Activated naive CD4-positive, alpha-beta T cell treated with anti-CD3 and anti-CD28 coated beads, Interleukin-2, amount 10 ng/mL, durations not matched to agents 7 days and 5 days (primary cell): ENCODE data around the gene TTC21A.
"Not testable (repeated sequence)": the region's sequence is repeated elsewhere in the genome, so short reads cannot be mapped to it uniquely, and the experiment has no call there.

Experiments used
- CTCF ChIA-PET: fragments of 350-600 bp; sonication (Branson Sonifier 250); formaldehyde crosslinking; loops from one replicate; lab custom pipeline; 2021; ENCODE audit warnings: antibody characterized with exemption; lab: Charles Lee
- DNase-seq: peaks from one replicate; pipeline ENCODE4 v3.0.0-alpha.2; 2020
- H3K27ac Mint-ChIP-seq: one replicate; pipeline ENCODE4 v1.8.0; 2021; ENCODE audit warnings: mild to moderate bottlenecking, moderate library complexity, mixed read lengths
- H3K27me3 Mint-ChIP-seq: one replicate; pipeline ENCODE4 v1.8.0; 2021; ENCODE audit warnings: mild to moderate bottlenecking, mixed read lengths
- H3K36me3 Mint-ChIP-seq: one replicate; pipeline ENCODE4 v1.8.0; 2021; ENCODE audit warnings: mixed read lengths
- H3K4me1 Mint-ChIP-seq: one replicate; pipeline ENCODE4 v1.8.0; 2021; ENCODE audit warnings: mixed read lengths
- H3K4me3 Mint-ChIP-seq: one replicate; pipeline ENCODE4 v1.8.0; 2021; ENCODE audit warnings: mild to moderate bottlenecking, moderate library complexity, mixed read lengths
- H3K9me3 Mint-ChIP-seq: one replicate; pipeline ENCODE4 v1.8.0; 2021; ENCODE audit warnings: mixed read lengths

Gene TTC21A

DNA sequence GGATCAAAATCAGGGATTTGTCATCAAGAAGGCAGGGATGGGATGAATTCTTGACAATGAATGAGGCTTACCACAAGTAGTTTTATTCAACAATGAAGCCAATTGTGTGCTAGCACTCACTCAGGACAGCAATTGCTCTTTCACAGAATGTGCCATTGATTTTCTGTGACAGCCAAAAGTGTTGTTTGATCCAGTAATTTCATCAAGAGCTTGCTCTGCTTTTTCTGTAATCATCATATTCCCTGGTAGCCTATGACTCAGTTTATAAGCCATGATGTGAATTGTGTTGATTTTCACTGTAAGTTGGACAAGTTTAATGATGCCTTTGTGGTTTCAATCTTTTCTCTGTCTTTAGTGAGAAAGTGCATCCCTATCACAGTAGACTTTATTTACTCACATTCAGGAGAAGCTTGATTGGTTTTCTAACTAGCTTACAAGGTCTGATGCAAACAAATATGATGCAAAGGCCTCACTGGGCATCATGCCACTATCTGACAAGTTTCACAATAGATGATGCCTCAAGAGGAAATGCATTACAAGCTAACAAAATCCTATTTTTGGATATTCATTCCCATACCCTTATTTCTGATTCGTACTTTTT, 59.6 kb downstream of the TTC21A start:
- no peak overlapping the region for H3K27ac Mint-ChIP-seq
- DNase-seq: no peak
- H3K9me3 Mint-ChIP-seq: no peaks in the 10 kb centered on the region
- CTCF ChIA-PET: interaction anchor here (0.7 to 1.8 kb wide), 4 partner anchors 10 to 121 kb away, joined by 3 to 6 read pairs (median 3); no protein-coding TSS in a partner anchor
- H3K36me3 Mint-ChIP-seq: no peaks in the 10 kb centered on the region
- H3K4me1 Mint-ChIP-seq: peaks cover 10% of the 10 kb centered on the region
- peaks cover 14% of the 10 kb centered on the region for H3K27me3 Mint-ChIP-seq
- H3K4me3 Mint-ChIP-seq: no peak overlapping the region

DNA sequence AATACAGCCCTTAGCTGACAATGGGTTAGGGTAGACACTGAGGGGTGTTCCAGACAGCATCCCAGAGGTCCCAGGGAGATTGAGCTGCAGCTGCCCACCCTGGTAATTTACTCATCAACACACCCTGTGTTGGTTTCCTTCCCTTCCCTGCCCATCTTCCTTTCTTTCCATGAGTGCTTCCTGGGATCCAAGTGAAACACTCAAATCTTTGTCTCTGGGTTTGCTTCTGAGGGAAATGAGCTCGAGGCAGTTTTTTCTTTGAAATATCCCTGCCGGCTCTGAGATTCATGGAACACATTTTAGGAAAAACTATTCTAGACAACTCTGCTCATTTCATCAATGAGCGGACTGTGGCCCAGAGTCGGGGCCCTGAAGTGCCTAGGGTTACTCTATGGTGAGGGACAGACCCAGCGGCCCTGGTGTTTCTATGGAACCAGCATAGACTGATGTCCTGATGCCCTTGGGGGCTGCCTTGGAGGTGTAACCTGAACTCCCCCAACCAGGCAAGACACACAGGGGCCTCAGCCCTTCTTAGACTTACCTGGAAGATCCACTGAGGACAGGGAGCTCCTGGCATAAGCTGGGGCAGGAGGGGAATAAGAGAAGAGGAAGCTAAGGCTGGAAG, 60.8 kb downstream of the TTC21A start:
- Mint-ChIP-seq H3K27ac (peak overlapping the region; percentile 37), H3K36me3 (no peaks in the 10 kb centered on the region), H3K4me1 (peaks cover 10% of the 10 kb centered on the region), H3K27me3 (peaks cover 26% of the 10 kb centered on the region), H3K4me3 (no peak overlapping the region), H3K9me3 (no peaks in the 10 kb centered on the region)
- no peak for DNase-seq
- CTCF ChIA-PET: interaction anchor here (1.4 to 1.8 kb wide), 2 partner anchors 9 to 120 kb away, joined by 3 to 6 read pairs; no protein-coding TSS in a partner anchor

DNA sequence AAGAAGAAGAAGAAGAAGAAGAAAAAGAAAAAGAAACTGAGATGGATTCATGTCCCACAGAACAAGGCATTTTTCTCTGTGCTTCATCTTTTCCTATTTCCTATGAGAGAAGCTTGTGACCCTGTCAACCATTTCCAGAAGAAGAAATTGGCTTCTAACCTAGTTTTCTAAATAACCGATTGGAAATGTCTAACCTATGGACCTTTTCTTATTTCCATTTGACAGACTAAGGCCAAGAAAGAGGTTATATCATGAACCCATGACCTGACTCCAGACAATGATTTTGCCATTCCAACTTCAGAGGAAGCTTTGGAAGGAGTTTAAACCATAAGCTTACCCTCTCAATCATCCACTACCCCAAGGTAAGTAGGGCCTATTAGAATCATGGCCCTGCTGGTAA, 62.2 kb downstream of the TTC21A start:
- Mint-ChIP-seq H3K27me3 (peaks cover 34% of the 10 kb centered on the region), H3K4me1 (peaks cover 10% of the 10 kb centered on the region), H3K36me3 (peaks cover under 1% of the 10 kb centered on the region), H3K4me3 (no peak overlapping the region), H3K9me3 (peaks cover under 1% of the 10 kb centered on the region), H3K27ac (no peak overlapping the region)
- DNase-seq: no peak
- CTCF ChIA-PET: no interaction called here

DNA sequence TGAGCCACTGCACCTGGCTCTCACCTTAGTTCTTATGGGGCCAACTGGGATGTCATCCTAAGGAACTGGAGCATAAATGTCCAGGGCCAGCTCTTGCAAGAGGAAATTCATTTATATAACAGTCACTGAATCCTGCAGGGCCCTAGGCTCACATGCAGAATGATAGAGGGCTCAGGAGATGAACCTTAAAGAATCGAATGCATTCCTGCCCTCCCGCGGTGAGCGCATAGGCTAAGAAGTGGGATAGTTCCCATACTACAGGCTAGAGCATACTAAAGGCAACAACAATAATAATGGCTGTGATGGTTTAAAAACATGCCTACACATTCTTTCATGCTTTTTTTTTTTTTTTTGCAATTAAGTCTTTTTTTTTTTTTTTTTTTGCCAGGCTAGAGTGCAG, 63.0 kb downstream of the TTC21A start:
- no peak for DNase-seq
- CTCF ChIA-PET: no interaction called here
- H3K4me1 Mint-ChIP-seq: peaks cover 9% of the 10 kb centered on the region
- H3K4me3 Mint-ChIP-seq: no peak overlapping the region
- peaks cover 38% of the 10 kb centered on the region for H3K27me3 Mint-ChIP-seq
- H3K36me3 Mint-ChIP-seq: peaks cover 2% of the 10 kb centered on the region
- no peak overlapping the region for H3K27ac Mint-ChIP-seq
- H3K9me3 Mint-ChIP-seq: peaks cover 2% of the 10 kb centered on the region

DNA sequence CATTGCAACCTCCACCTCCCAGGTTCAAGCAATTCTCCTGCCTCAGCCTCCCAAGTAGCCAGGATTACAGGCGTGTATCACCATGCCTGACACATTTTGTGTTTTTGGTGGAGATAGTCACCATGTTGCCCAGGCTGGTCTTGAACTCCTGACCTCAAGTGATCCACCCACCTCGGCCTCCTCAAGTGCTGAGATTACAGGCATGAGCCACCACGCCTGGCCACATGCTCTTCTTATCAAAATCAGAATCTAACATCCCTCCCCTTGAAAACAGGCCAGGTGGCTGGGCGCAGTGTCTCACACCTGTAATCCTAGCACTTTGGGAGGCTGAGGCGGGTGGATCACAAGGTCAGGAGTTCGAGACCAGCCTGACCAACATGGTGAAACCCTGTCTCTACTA, 63.4 kb downstream of the TTC21A start:
- CTCF ChIA-PET, H3K4me3 Mint-ChIP-seq, H3K4me1 Mint-ChIP-seq, H3K36me3 Mint-ChIP-seq, H3K9me3 Mint-ChIP-seq, DNase-seq, H3K27ac Mint-ChIP-seq: not testable (repeated sequence)
- peaks cover 38% of the 10 kb centered on the region for H3K27me3 Mint-ChIP-seq

DNA sequence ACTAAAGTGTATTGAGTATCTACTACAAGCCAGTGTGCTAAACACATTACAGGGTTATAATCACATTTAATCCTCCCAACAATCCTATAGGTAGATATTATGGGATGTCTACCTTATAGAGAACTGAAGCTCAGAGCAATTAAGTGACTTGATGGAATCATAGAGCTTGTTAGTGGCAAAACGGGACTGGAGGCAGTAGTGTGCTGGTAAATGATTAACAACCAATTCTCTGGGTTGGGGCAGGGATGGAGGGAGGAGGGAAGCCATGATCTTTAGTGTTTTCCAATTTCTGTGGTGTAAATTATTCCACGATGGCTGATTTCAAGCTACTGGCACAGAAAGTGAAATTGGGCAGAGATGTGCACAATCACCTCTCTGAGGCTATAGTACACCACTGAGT, 64.4 kb downstream of the TTC21A start:
- no peak for DNase-seq
- CTCF ChIA-PET: interaction anchor here (0.9 to 1.4 kb wide), 3 partner anchors 12 to 121 kb away, joined by 4 read pairs; no protein-coding TSS in a partner anchor
- Mint-ChIP-seq H3K4me3 (no peak overlapping the region), H3K36me3 (peaks cover 2% of the 10 kb centered on the region), H3K4me1 (peaks cover 14% of the 10 kb centered on the region), H3K27me3 (peaks cover 38% of the 10 kb centered on the region), H3K27ac (no peak overlapping the region), H3K9me3 (peaks cover 2% of the 10 kb centered on the region)

DNA sequence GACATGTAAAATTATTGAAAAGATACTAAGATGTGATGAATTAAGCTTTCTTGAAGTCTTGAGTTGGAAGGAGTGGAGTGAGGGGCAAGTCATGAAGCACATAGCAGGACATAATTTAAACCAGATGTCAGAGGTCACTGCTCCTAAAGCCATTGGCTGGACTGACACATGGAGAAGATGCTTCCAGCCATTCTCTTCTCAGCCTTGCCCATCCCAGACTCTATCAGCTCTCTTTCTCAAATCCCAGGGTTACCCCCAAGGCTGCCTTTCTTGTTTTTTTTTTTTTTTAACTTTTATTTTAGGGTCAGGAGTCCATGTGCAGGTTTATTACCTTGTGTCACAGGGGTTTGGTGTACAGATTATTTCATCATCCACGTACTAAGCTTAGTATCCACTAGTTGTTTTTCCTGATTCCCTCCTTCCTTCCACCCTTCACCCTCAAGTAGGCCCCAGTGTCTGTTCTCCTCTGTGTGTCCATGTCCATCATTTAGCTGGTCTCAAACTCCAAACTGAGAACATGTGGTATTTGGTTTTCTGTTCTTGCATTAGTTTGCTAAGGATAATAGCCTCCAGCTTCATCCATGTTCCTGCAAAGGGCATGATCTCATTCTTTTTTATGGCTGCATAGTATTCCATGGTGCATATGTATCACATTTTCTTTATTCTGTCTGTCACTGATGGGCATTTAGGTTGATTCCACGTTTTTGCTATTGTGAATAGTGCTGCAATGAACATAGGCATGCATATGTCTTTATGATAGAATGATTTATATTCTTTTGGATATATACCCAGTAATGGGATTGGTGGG, 66.0 kb downstream of the TTC21A start:
- Mint-ChIP-seq H3K4me1 (peaks cover 27% of the 10 kb centered on the region), H3K27ac (no peak overlapping the region), H3K9me3 (peaks cover 2% of the 10 kb centered on the region), H3K4me3 (no peak overlapping the region), H3K36me3 (peaks cover 3% of the 10 kb centered on the region), H3K27me3 (peaks cover 31% of the 10 kb centered on the region)
- no peak for DNase-seq
- CTCF ChIA-PET: interaction anchor here (1.0 to 1.4 kb wide), 2 partner anchors 14 to 72 kb away, joined by 3 to 4 read pairs; no protein-coding TSS in a partner anchor

DNA sequence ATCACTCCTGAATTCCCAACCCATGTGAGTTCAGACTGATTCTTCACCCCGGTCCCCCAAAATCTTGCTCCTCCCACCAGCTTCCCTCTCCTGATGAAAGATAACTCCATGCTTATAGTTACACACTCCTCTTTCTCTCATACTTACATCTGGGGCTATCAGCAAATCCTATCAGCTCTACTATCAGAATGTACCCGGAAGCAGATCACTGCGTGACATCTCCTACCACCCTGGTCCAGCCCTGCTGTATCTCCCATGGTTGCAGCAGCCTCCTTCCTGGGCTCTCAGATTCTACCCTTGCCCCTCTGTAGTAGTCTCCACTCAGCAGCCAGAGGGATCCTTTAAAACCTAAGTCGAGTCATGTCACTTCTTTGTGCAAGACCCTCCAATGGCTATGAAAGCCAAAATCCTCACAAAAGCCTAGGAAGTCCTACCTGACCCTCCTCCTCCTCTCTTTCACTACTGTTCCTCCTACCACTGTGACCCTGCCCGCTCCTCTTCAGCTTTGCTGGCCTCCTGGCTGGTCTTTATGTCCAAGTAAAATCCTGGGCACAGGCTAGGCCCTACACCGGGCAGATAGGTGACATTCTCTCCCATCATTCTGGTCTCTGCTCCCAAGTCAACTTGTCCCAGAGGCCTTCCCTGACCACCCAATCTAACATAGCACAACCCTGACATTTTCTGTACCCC, 68.7 kb downstream of the TTC21A start:
- Mint-ChIP-seq H3K4me3 (no peak overlapping the region), H3K4me1 (peaks cover 51% of the 10 kb centered on the region), H3K27ac (no peak overlapping the region), H3K36me3 (peaks cover 4% of the 10 kb centered on the region), H3K27me3 (peaks cover 27% of the 10 kb centered on the region), H3K9me3 (peaks cover 2% of the 10 kb centered on the region)
- CTCF ChIA-PET: interaction anchor here (0.6 to 4.2 kb wide), 3 partner anchors 14 to 44 kb away, joined by 3 to 16 read pairs (median 3); no protein-coding TSS in a partner anchor
- DNase-seq: no peak

DNA sequence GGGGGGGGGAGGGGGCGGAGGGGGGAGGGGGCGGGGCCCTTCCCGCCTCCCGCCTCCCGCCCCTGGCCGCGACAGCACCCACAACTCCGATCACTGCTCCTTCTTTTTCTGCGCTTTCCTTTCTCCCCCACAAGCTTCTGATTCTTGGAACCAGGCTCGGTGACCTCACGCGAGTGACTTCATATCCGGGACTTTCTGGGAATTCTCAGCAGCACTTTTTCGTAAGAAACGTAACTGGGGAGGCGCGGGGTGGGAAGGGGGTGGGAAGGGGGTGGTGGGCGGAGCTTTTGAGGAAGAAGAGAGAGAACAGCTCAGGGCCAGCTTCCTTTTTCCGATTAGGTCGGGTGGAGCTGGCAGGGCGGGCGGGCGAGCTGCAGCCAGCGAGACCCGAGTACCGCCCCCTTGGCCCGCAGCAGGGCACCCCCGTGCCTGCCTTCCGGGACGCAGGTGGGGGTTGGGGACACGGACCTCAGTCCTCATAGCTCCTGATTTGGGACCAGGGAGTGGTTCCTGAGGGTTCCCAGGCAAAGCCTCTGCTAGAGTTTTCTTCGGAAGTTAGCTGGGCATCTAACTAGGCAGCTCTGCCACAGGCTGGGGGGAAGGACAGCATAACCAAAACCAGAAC, 70.3 kb downstream of the TTC21A start:
- Mint-ChIP-seq H3K9me3 (peaks cover 2% of the 10 kb centered on the region), H3K4me3 (peak overlapping the region; percentile 66), H3K27ac (peak overlapping the region; percentile 76), H3K27me3 (peaks cover 16% of the 10 kb centered on the region), H3K4me1 (peaks cover 58% of the 10 kb centered on the region), H3K36me3 (peaks cover 4% of the 10 kb centered on the region)
- peak; percentile 84 for DNase-seq
- CTCF ChIA-PET: interaction anchor here (0.5 to 4.2 kb wide), 13 partner anchors 9 to 115 kb away, joined by 3 to 16 read pairs (median 3); no protein-coding TSS in a partner anchor

DNA sequence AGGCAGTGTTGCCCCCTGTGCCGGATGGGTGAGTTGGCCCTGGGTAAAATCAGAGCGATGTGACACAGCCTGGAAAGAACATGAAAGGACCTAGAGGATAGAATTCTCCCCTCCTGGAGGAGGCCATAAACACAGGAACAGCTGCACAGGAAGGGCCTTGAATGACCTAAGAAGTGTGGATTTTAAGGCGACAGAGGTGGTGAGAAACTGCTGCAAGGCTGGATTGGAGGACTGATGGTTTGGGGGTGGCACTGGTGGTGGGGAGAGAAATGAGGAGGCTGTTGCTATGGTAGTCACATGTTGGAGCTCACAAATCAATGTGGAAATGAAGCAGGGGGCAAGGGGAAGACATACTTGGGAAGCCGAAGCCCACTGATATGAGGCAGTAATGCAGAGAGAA, 71.1 kb downstream of the TTC21A start:
- Mint-ChIP-seq H3K27me3 (peaks cover 9% of the 10 kb centered on the region), H3K4me1 (peaks cover 58% of the 10 kb centered on the region), H3K27ac (peak overlapping the region; percentile 2), H3K4me3 (peak overlapping the region; percentile 31), H3K36me3 (peaks cover 4% of the 10 kb centered on the region), H3K9me3 (peaks cover 2% of the 10 kb centered on the region)
- CTCF ChIA-PET: interaction anchor here (0.6 to 4.2 kb wide), 13 partner anchors 9 to 114 kb away, joined by 3 to 16 read pairs (median 3); no protein-coding TSS in a partner anchor
- DNase-seq: no peak

DNA sequence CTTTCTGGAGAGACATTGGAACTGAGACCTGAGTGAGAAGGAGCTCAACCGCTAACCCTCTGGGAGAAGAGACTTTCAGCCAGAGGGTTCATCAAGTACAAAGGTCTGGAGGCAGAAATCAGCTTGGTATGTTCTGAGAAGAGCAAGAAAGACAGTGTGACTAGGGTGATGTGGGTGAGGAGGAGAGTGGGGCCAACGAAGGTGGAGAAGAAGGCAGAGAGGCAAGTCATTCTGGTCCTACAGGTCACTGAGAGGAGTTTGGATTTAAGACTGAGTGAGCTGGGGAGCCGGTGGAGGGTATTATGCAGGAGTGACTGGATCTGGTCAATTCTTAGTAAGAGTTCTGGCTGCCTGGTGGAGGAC, 72.7 kb downstream of the TTC21A start:
- Mint-ChIP-seq H3K9me3 (no peaks in the 10 kb centered on the region), H3K4me3 (peak overlapping the region; percentile 75), H3K27me3 (peaks cover under 1% of the 10 kb centered on the region), H3K4me1 (peaks cover 56% of the 10 kb centered on the region), H3K27ac (peak overlapping the region; percentile 33), H3K36me3 (peaks cover 2% of the 10 kb centered on the region)
- CTCF ChIA-PET: interaction anchor here (0.6 to 4.2 kb wide), 4 partner anchors 10 to 1872 kb away, joined by 3 to 16 read pairs (median 8); no protein-coding TSS in a partner anchor
- no peak for DNase-seq

DNA sequence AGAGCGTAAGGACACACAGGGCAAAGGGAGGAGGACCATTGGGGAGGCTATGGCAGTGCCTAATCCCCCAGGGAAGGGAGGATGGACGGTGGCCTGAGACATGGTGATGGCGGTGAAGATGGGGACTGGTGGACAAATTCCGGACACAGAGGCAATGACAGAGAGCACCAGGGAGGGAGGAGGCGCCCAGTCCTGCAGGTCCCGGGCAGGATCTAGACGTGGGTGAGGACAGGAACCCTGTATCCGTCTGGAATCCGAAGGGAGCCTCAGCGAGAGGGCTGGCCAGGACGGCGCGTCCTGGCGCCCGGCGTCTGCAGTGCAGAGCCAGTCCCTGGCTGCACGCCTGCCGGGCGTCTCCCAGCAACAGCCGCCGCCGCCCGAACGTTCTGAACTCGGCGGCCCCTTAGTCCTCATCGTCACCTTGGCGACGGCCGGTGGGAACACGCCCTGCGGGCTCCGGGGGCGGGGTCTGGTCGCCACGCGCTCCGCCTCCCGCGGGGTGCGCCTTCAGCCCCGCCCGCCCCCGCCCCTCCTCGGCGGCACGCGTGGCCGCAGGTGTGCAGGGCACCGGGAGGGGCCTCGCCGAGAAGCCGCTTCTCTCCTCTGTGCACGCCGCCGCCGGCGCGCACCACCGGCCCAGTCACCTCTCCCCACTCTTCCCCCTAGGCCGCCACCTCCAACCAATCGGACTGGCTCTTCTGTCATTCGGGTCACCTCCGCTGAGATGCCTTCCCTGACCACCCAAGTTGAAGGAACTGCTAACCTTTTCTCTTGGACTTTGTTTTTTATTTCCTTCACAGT, 73.3 kb downstream of the TTC21A start:
- H3K4me3 Mint-ChIP-seq: peak overlapping the region; percentile 75
- H3K4me1 Mint-ChIP-seq: peaks cover 55% of the 10 kb centered on the region
- CTCF ChIA-PET: interaction anchor here (3.4 to 4.2 kb wide), 2 partner anchors 9 to 110 kb away, joined by 13 to 16 read pairs; no protein-coding TSS in a partner anchor
- H3K27me3 Mint-ChIP-seq: no peaks in the 10 kb centered on the region
- no peaks in the 10 kb centered on the region for H3K9me3 Mint-ChIP-seq
- H3K27ac Mint-ChIP-seq: peak overlapping the region; percentile 31
- peaks cover 2% of the 10 kb centered on the region for H3K36me3 Mint-ChIP-seq
- peak; percentile 92 for DNase-seq
